LNCAP (cell line): Measurements from ENCODE around the gene BOD1L1.

ENCODE experiments used
- CTCF ChIP-seq: fragments of 450-650 bp; IDR thresholded peaks from 2 replicates; pipeline ENCODE4 v1.5.1; 2017; ENCODE audit warnings: mild to moderate bottlenecking

The BOD1L1 gene

DNA sequence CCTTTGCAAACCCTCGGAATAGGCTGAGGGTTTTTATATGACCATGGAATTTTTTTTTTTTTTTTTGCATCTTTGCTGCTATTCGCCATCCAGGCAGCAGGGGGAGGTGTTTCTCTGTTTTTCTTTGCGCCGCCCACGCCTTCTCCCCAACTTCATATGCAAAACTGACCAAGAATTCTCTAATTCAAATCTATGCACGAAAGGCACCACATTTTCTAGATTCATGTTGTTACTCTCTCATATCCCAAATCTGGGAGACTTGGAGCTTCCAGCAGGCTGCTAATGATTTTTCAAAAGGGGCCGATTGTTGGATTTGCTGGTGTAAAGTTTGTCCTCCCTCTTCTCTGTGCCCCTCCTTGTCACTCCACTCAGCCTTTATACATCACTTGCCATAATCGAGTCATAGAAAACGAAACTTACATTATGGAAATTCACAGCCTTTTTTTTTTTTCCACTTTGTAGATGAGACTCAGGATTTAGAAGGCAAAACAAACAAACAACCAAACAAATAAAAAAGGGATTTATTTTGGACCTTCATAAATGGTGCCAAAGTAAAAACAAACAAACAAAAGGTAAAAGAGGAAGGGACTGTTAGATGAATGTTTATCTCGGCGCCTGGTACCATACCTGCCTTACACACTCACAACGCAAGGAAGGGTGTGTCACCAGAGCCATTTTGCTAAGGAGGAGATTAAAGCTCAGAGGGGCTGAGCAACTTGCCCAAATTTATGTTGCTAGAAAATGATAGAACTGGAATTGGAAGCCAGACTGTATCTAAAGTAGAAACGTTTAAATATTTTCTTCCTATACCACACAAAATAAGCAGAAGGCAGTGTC is 29.3 kb upstream of the BOD1L1 start:
- peak; percentile 81 for TF ChIP-seq CTCF

DNA sequence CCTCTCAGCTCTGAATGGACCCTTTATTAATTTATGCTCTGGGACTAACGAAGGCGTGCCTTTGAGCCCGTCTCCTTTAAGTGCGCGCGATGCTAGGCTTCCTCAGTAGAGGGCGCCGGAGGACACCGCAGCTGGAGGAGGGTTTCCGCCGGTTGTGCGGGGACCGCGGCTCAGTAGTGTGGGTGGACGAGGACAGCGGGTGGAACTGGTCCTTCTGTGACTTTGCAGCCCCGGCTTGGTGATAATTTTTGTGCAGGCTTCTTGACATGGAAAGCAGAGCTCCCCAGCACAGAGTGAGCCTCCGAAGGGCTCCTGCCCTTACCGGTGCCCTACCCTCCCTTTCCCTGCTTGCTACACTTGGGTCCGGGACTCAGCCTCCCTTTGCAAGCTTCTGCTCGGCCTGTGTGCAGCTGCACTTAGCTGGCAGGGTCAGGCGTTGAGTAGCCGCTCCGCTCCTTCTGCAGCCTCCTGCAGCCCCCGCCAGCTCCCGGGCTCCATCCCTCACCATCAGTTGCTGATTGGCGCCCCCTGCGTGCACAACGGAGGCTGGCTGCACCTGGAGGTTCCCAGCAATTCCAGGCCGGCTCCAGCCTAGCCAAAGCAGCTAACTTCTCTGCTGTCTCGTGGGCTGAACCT is 26.8 kb upstream of the BOD1L1 start:
- peak; percentile 87 for TF ChIP-seq CTCF

DNA sequence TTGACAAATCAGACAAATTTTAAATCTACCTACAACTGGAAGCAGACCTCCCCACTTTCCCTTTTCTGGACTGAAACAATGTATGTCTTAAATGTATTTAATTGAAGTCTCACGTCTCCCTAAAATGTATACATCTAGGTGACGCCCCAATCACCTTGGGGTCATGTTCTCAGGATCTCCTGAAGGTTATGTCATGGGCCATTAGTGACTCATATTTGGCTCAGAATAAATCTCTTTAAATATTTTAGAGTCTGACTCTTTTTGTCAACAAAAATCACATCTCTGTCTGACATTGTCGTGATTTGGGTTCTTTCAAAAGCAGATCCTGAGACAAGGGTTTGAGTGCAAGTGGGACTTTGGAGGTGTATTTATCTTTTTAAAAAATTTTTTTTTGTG is 26.2 kb upstream of the BOD1L1 start:
- no peak for TF ChIP-seq CTCF

- no peak for TF ChIP-seq CTCF
Measured at GRCh38 chr4:13647031-13647430, 19.5 kb upstream of the BOD1L1 start.

GRCh38 chr4:13645075-13645474 is 17.6 kb upstream of the BOD1L1 start:
- TF ChIP-seq CTCF: no peak

GRCh38 chr4:13642170-13642950 is 14.8 kb upstream of the BOD1L1 start:
- TF ChIP-seq CTCF: no peak

DNA sequence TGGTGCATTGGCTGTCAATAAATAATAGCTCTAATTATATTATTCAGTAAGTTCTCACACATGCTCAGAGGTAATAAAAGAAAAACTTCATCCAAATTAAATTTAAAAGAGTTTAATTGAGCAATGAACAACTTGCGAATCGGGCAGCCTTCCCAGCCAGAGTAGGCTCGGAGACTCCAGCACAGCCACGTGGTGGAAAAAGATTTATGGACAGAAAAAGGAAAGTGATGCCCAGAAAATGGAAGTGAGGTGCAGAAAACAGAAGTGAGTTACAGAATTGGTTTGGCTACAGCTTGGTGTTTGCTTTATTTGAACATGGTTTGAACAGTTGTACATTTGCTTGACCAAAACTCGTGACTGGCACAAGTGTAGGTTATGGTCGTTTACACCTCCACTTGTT is 13.6 kb upstream of the BOD1L1 start:
- no peak for TF ChIP-seq CTCF
